ENCODE data around the gene ADAMTSL3. TPM values are rescaled to one million over a fixed set of nuclear protein-coding genes. Genes with fewer than 3 reads are reported as not detected.

ADAMTSL3 gene
- total and polyA plus RNA-seq, 2 of the 8 experiments (the other 6 are each of a cell fraction or from before 2014, with no cell fraction given) = 0.35 to 1.4 TPM

DNA sequence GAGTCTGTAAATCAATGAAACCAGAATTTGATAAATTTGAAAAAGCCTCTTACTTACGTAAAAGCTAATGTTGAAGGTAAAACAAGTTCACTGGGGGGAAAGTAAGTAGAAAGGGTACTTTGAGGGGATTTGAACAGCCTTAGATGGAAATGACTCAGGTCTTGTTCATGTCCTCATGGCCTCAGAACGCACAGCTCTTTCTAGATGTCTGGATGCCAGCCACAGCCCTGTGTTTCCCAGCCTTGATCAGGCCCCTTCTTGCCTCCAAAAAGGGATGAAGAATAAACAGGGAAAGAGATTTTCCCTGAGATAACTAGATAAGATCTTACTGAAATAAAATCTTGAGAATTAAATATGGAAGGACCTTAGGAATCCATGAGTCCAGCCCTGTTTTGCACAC, 344.6 kb downstream of the ADAMTSL3 start:
- no peak overlapping the region for H3K27ac ChIP-seq (ENCODE audit: low read depth, low read length)
- H3K14ac ChIP-seq (ENCODE audit: insufficient read length) = no peak overlapping the region
- H3K4me1 ChIP-seq (replicated peaks in 1 of 4; ENCODE audit: control insufficient read depth in 3 of 4, insufficient read depth in 4 of 4, low read length in 3 of 4) = no peaks in the 10 kb centered on the region
- no peak overlapping the region for H2BK12ac ChIP-seq (ENCODE audit: low read depth, low read length)
- H3K56ac ChIP-seq (replicated peaks; ENCODE audit: insufficient read length, low read depth, low read length) = no peak overlapping the region
- WGBS, 2 experiments (ENCODE audit: extremely low coverage in 1 of 2, insufficient coverage in 1 of 2, insufficient read length in 1 of 2, insufficient replicate concordance in 2 of 2, low coverage in 1 of 2, low lambda C conversion rate in 2 of 2, missing lambda C conversion rate in 1 of 2) = 94% methylated on average over 2 of the region's 2 CpGs; no CpG with 5 or more reads in 1 of the 2 experiments
- no peak overlapping the region for H2AFZ ChIP-seq (ENCODE audit: low read length)
- no peaks in the 10 kb centered on the region for H3K79me1 ChIP-seq (ENCODE audit: low read depth, low read length)
- H3K27me3 ChIP-seq (replicated peaks in 1 of 4; ENCODE audit: control insufficient read depth in 3 of 4, extremely low read depth in 1 of 4, insufficient read depth in 3 of 4, low read length in 3 of 4) = no peaks in the 10 kb centered on the region
- POLR2A ChIA-PET (ENCODE audit: partially characterized antibody) = no interaction called here
- CTCF ChIA-PET (ENCODE audit: partially characterized antibody) = no interaction called here
- no peaks in the 10 kb centered on the region for H3K79me2 ChIP-seq (ENCODE audit: control insufficient read depth in 1 of 2, insufficient read depth in 2 of 2, low read length in 2 of 2)
- no peak overlapping the region for H3K4me3 ChIP-seq (ENCODE audit: extremely low read depth in 1 of 4, insufficient read depth in 2 of 4, low read depth in 3 of 4, low read length in 4 of 4)
- no peak overlapping the region for H2BK20ac ChIP-seq (ENCODE audit: low read length)
- no peak overlapping the region for H4K8ac ChIP-seq (ENCODE audit: extremely low read depth, insufficient read depth, low read length)
- no peak overlapping the region for H4K91ac ChIP-seq (replicated peaks; ENCODE audit: insufficient read length, low read length)
- no peak overlapping the region for H3K9ac ChIP-seq (replicated peaks in 1 of 4; ENCODE audit: extremely low read depth in 1 of 4, low read depth in 3 of 4, low read length in 3 of 4)
- no peak overlapping the region for H3K23ac ChIP-seq (ENCODE audit: insufficient read length)
- no peaks in the 10 kb centered on the region for H3K9me3 ChIP-seq (ENCODE audit: insufficient read depth in 2 of 2, low read depth in 1 of 2, low read length in 1 of 2)
- no peak overlapping the region for H4K5ac ChIP-seq (ENCODE audit: insufficient read length, low read depth, low read length)
- no peak overlapping the region for H2BK15ac ChIP-seq (ENCODE audit: low read length)
- no peaks in the 10 kb centered on the region for H3K36me3 ChIP-seq (ENCODE audit: control insufficient read depth in 2 of 4, insufficient read depth in 4 of 4, low read length in 3 of 4)
- DNase-seq (ENCODE audit: low read depth in 1 of 2, low spot score in 2 of 2) (no peak), FAIRE-seq (no peak)
- H3K4ac ChIP-seq (replicated peaks; ENCODE audit: insufficient read length, low read depth, low read length) = no peak overlapping the region
- H3K4me2 ChIP-seq (ENCODE audit: insufficient read depth in 1 of 2, low read depth in 2 of 2, low read length in 2 of 2) = no peak overlapping the region
- no peaks in the 10 kb centered on the region for H4K20me1 ChIP-seq (replicated peaks in 1 of 2; ENCODE audit: control insufficient read depth in 1 of 2, insufficient read depth in 2 of 2, low read length in 2 of 2)
- H2BK120ac ChIP-seq (replicated peaks; ENCODE audit: low read depth, low read length) = no peak overlapping the region
- H3K23me2 ChIP-seq (ENCODE audit: low read depth, low read length) = peaks cover 2% of the 10 kb centered on the region
- H2BK5ac ChIP-seq (ENCODE audit: low read depth, low read length) = no peak overlapping the region
- H3K18ac ChIP-seq (ENCODE audit: extremely low read depth, low read length) = no peak overlapping the region
- no peak overlapping the region for H2AK5ac ChIP-seq (ENCODE audit: low read depth, low read length)
- TF ChIP-seq, protein P1, sequence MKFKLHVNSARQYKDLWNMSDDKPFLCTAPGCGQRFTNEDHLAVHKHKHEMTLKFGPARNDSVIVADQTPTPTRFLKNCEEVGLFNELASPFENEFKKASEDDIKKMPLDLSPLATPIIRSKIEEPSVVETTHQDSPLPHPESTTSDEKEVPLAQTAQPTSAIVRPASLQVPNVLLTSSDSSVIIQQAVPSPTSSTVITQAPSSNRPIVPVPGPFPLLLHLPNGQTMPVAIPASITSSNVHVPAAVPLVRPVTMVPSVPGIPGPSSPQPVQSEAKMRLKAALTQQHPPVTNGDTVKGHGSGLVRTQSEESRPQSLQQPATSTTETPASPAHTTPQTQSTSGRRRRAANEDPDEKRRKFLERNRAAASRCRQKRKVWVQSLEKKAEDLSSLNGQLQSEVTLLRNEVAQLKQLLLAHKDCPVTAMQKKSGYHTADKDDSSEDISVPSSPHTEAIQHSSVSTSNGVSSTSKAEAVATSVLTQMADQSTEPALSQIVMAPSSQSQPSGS (IDR thresholded peaks at IDR 0.05; ENCODE audit: low read length) = no peak
- TF ChIP-seq SP1 (IDR thresholded peaks at IDR 0.05; ENCODE audit: low read depth, low read length) = no peak
- no peak for TF ChIP-seq ZNF274 (IDR thresholded peaks at IDR 0.05; ENCODE audit: borderline replicate concordance, extremely low read depth, low read length)
- TF ChIP-seq GABPA (IDR thresholded peaks at IDR 0.05; ENCODE audit: borderline replicate concordance, insufficient read depth, low read length) = no peak
- TF ChIP-seq SIRT6 (IDR thresholded peaks at IDR 0.05; ENCODE audit: low read length) = no peak
- no peak for TF ChIP-seq SAP30 (IDR thresholded peaks at IDR 0.05; ENCODE audit: insufficient read depth, insufficient replicate concordance, low read length)
- no peak for TF ChIP-seq CHD2 (IDR thresholded peaks at IDR 0.05; ENCODE audit: low read length)
- no peak for TF ChIP-seq POLR2A (IDR thresholded peaks at IDR 0.05; ENCODE audit: control extremely low read depth in 1 of 2, low read depth in 2 of 2, low read length in 2 of 2)
- no peak for TF ChIP-seq YY1 (IDR thresholded peaks at IDR 0.05; ENCODE audit: low read depth, low read length)
- no peak for TF ChIP-seq POU5F1 (IDR thresholded peaks at IDR 0.05; ENCODE audit: low read depth, low read length)
- no peak for TF ChIP-seq TAF7 (optimal IDR thresholded peaks at IDR 0.05; ENCODE audit: borderline replicate concordance, low read depth, low read length)
- TF ChIP-seq TBP (IDR thresholded peaks at IDR 0.05; ENCODE audit: low read depth, low read length) = no peak
- TF ChIP-seq JUN (IDR thresholded peaks at IDR 0.05; ENCODE audit: low read depth, low read length) = no peak
- TF ChIP-seq CBX5 (IDR thresholded peaks at IDR 0.05; ENCODE audit: low read depth, low read length) = no peak
- no peak for TF ChIP-seq BRCA1 (IDR thresholded peaks at IDR 0.05; ENCODE audit: low read depth, low read length)
